HepG2 (cell line): ENCODE results near the gene SLC23A3. TPM values are rescaled to one million over a fixed set of nuclear protein-coding genes. Genes with fewer than 3 reads are reported as not detected.

Experiments
- ATAC-seq: fragments of 200-7000 bp; cut with Tn5 transposase; 3 replicates; pipeline ENCODE4 v1.9.1; 2020; ENCODE audit warnings: mild to moderate bottlenecking, moderate library complexity
- BruUV-seq: library from RNA; stranded (reverse); fragments of 400-500 nt; replicated peaks from 2 replicates; lab custom pipeline; 2021; lab: Mats Ljungman, UMichigan
- CTCF ChIA-PET: fragments of 300-600 bp; formaldehyde crosslinking; extraction: SDS; loops from one replicate; lab custom pipeline; 2021; ENCODE audit warnings: low total read pairs, inconsistent platforms, low intra/inter-chr PET ratio; lab: Yijun Ruan, JAX
- POLR2A ChIA-PET: fragments of 350-600 bp; sonication (Branson Sonifier 250); formaldehyde crosslinking; loops from one replicate; lab custom pipeline; 2020; ENCODE audit warnings: antibody characterized with exemption, inconsistent platforms; lab: Yijun Ruan, JAX
- DNase-seq: peaks from one replicate; pipeline ENCODE4 v3.0.0-alpha.2; 2015; ENCODE audit warnings: low spot score
- FAIRE-seq: peaks from 3 replicates; lab custom pipeline; 2011; peaks lifted over from hg19 to GRCh38; lab: Jason Lieb, UNC
- H2AFZ ChIP-seq: one replicate; pipeline ENCODE4 v1.6.1; 2011; ENCODE audit warnings: low read length, inconsistent platforms
- H3K27ac ChIP-seq: fragments of 300-600 bp; 3 replicates; pipeline ENCODE4 v1.8.0; 2011; ENCODE audit warnings: mixed run types, mild to moderate bottlenecking, mixed read lengths, low read length, inconsistent platforms; ENCODE audit not compliant: insufficient read depth; ENCODE audit errors: extremely low read length
- H3K27me3 ChIP-seq, 2 experiments: fragments of 200-600 bp in 1 of 2; 2 replicates in 1 of 2; 3 replicates in 1 of 2; pipeline versions ENCODE4 v1.6.0 to v1.8.0; 2011; ENCODE audit warnings: low read length in 2 of 2, mild to moderate bottlenecking in 2 of 2, moderate library complexity in 2 of 2, inconsistent platforms in 1 of 2; ENCODE audit not compliant: insufficient read depth in 2 of 2, control insufficient read depth in 1 of 2
- H3K36me3 ChIP-seq, 2 experiments: fragments of 200-600 bp in 1 of 2; replicated peaks in 1 of 2; 2 replicates in 1 of 2; 3 replicates in 1 of 2; pipeline versions ENCODE4 v1.5.1 to v1.8.0; 2011; ENCODE audit warnings: low read length in 2 of 2, inconsistent platforms in 1 of 2; ENCODE audit not compliant: insufficient read depth in 2 of 2, control insufficient read depth in 1 of 2
- H3K4me1 ChIP-seq: 2 replicates; pipeline ENCODE4 v1.5.1; 2012; ENCODE audit warnings: low read length, inconsistent platforms; ENCODE audit not compliant: insufficient read depth
- H3K4me2 ChIP-seq: 2 replicates; pipeline ENCODE4 v1.6.0; 2011; ENCODE audit warnings: low read depth, low read length, inconsistent platforms
- H3K4me3 ChIP-seq, 3 experiments: fragments of 200-600 bp in 1 of 3; sonication (generic), shearing (Covaris generic) in 1 of 3; replicated peaks in 1 of 3; 2 replicates each; pipeline ENCODE4 v1.5.1; 2011 to 2016; ENCODE audit warnings: low read length in 3 of 3, inconsistent platforms in 2 of 3, low read depth in 2 of 3, mild to moderate bottlenecking in 2 of 3, control low read depth in 1 of 3, mixed read lengths in 1 of 3; ENCODE audit not compliant: insufficient read depth in 1 of 3
- H3K79me2 ChIP-seq: one replicate; pipeline ENCODE4 v1.6.1; 2011; ENCODE audit warnings: low read length, inconsistent platforms; ENCODE audit not compliant: insufficient read depth
- H3K9ac ChIP-seq: 2 replicates; pipeline ENCODE4 v1.6.0; 2011; ENCODE audit warnings: mild to moderate bottlenecking, low read depth, low read length, inconsistent platforms; ENCODE audit not compliant: insufficient read depth
- H3K9me3 ChIP-seq: 2 replicates; pipeline ENCODE4 v1.5.1; 2012; ENCODE audit warnings: mild to moderate bottlenecking, low read length
- H4K20me1 ChIP-seq: 2 replicates; pipeline ENCODE4 v1.6.0; 2011; ENCODE audit warnings: inconsistent platforms, mild to moderate bottlenecking, low read length, moderate library complexity; ENCODE audit not compliant: insufficient read depth
- ARID3A ChIP-seq: IDR thresholded peaks from 2 replicates; pipeline ENCODE4 v1.6.1; 2012; ENCODE audit warnings: low read depth, low read length, improper control_type of control experiment
- ATAD3A ChIP-seq: sonication (generic); formaldehyde crosslinking; IDR thresholded peaks from 2 replicates; pipeline ENCODE4 v1.4.0; 2020; ENCODE audit warnings: missing genetic modification reagents
- DBP ChIP-seq: sonication (generic); formaldehyde crosslinking; IDR thresholded peaks from 2 replicates; pipeline ENCODE4 v1.4.0; 2020; ENCODE audit warnings: missing genetic modification reagents; ENCODE audit errors: not compliant biosample characterization
- FIP1L1 ChIP-seq: fragments of 200-400 bp; formaldehyde crosslinking; IDR thresholded peaks from 2 replicates; pipeline ENCODE4 v1.6.1; 2018; ENCODE audit warnings: low read depth, mild to moderate bottlenecking, low read length, moderate library complexity, borderline replicate concordance; ENCODE audit not compliant: insufficient read depth
- GATA4 ChIP-seq: sonication (generic); IDR thresholded peaks from 2 replicates; pipeline ENCODE4 v1.6.1; 2016; ENCODE audit warnings: antibody characterized with exemption, low read depth, borderline replicate concordance
- GFI1 ChIP-seq: sonication (generic); formaldehyde crosslinking; IDR thresholded peaks from 2 replicates; pipeline ENCODE4 v1.5.0; 2020; ENCODE audit warnings: missing genetic modification reagents, mild to moderate bottlenecking, borderline replicate concordance
- NFE2L1 ChIP-seq: sonication (generic); formaldehyde crosslinking; IDR thresholded peaks from 2 replicates; pipeline ENCODE4 v1.4.0; 2020; ENCODE audit warnings: missing genetic modification reagents, mild to moderate bottlenecking, borderline replicate concordance
- NR2F1 ChIP-seq, 2 experiments: fragments of 450-650 bp in 1 of 2; formaldehyde crosslinking in 1 of 2; IDR thresholded peaks; 2 replicates each; pipeline versions ENCODE4 v1.5.0 to v1.6.1; 2016 to 2020; ENCODE audit warnings: mild to moderate bottlenecking in 1 of 2, missing compliant biosample characterization in 1 of 2, missing genetic modification reagents in 1 of 2, moderate library complexity in 1 of 2
- RORA ChIP-seq: sonication (generic); formaldehyde crosslinking; IDR thresholded peaks from 2 replicates; pipeline ENCODE4 v1.5.0; 2020; ENCODE audit warnings: mild to moderate bottlenecking, missing genetic modification reagents, moderate library complexity
- ZBTB39 ChIP-seq: sonication (generic); formaldehyde crosslinking; IDR thresholded peaks from 2 replicates; pipeline ENCODE4 v1.5.0; 2020; ENCODE audit warnings: missing genetic modification reagents
- ZNF101 ChIP-seq: sonication (generic); formaldehyde crosslinking; IDR thresholded peaks from 2 replicates; pipeline ENCODE4 v1.4.0; 2020; ENCODE audit warnings: mild to moderate bottlenecking, low read depth, missing genetic modification reagents, borderline replicate concordance
- ZNF275 ChIP-seq: sonication (generic); formaldehyde crosslinking; IDR thresholded peaks from 2 replicates; pipeline ENCODE4 v1.8.0; 2022; ENCODE audit warnings: missing genetic modification reagents, mild to moderate bottlenecking, inconsistent platforms, borderline replicate concordance
- ZNF383 ChIP-seq: sonication (generic); formaldehyde crosslinking; IDR thresholded peaks from 2 replicates; pipeline ENCODE4 v1.4.0; 2020; ENCODE audit warnings: missing genetic modification reagents, mild to moderate bottlenecking, borderline replicate concordance
- ZNF572 ChIP-seq: sonication (generic); formaldehyde crosslinking; IDR thresholded peaks from 2 replicates; pipeline ENCODE4 v1.5.1; 2020; ENCODE audit warnings: mild to moderate bottlenecking, missing genetic modification reagents
- ZNF615 ChIP-seq: sonication (generic); formaldehyde crosslinking; IDR thresholded peaks from 2 replicates; pipeline ENCODE4 v1.5.0; 2020; ENCODE audit warnings: mild to moderate bottlenecking, missing genetic modification reagents, borderline replicate concordance
- ZNF776 ChIP-seq: sonication (generic); formaldehyde crosslinking; IDR thresholded peaks from 2 replicates; pipeline ENCODE4 v1.4.0; 2020; ENCODE audit warnings: mild to moderate bottlenecking, missing genetic modification reagents
- ZNF784 ChIP-seq: sonication (generic); formaldehyde crosslinking; IDR thresholded peaks from 2 replicates; pipeline ENCODE4 v1.5.1; 2020; ENCODE audit warnings: missing genetic modification reagents, mild to moderate bottlenecking, borderline replicate concordance
- WGBS: methylation state at CpG from one replicate; pipeline ENCODE4 v1.1.6; 2017; ENCODE audit warnings: low lambda C conversion rate; 5-methylcytosine and 5-hydroxymethylcytosine counted together
- in situ Hi-C: cut with HindIII; loops from 2 replicates; pipeline ENCODE4 v1.10.0; 2017; ENCODE audit warnings: low pct_unique_long_range_greater_than_20kb; ENCODE audit not compliant: extremely low pct_ligation_motif_present
- intact Hi-C: fragments of 100-400 bp; cut with micrococcal nuclease; formaldehyde crosslinking; loops from one replicate; pipeline ENCODE4 v1.10.0; 2022; ENCODE audit not compliant: unreplicated experiment
- polyA plus RNA-seq, 8 experiments: library from polyadenylated mRNA; depleted of rRNA in 3 of 8; stranded (reverse) in 7 of 8; unstranded in 1 of 8; fragments of >200 nt; fragmentation: Illumina TruSeq in 4 of 8; extraction: Trizol in 4 of 8; gene quantifications; 2 replicates each; pipeline versions ENCODE4 v1.2.1 to v1.2.3, GENCODE V29; 2011 to 2016; ENCODE audit warnings: low read depth in 4 of 8, missing spikeins in 1 of 8, mixed read lengths in 1 of 8; ENCODE audit not compliant: insufficient read depth in 1 of 8
- total RNA-seq, 5 experiments: library from RNA; depleted of rRNA; stranded (reverse); fragments of >200 nt; fragmentation: Illumina TruSeq; extraction: Trizol; gene quantifications; 2 replicates each; pipeline ENCODE4 v1.2.3, GENCODE V29; 2016; ENCODE audit warnings: low read depth in 1 of 5

SLC23A3 gene
- total and polyA plus RNA-seq, 2 of the 13 experiments (the other 11 are each of a cell fraction or from before 2014, with no cell fraction given) = 0.38 to 0.78 TPM

- ATAC-seq = peak; percentile 1
- H3K4me1 ChIP-seq = peaks cover 18% of the 10 kb centered on the region
- H2AFZ ChIP-seq = no peak overlapping the region
- intact Hi-C loops = loop anchor here (1.0 to 2.0 kb wide), 6 partner anchors 17 to 193 kb away; partner anchors contain the start of genes ABCB6 and CNPPD1
- no peaks in the 10 kb centered on the region for H3K27me3 ChIP-seq
- no peaks in the 10 kb centered on the region for H3K79me2 ChIP-seq
- ChIA-PET CTCF (interaction anchor here (0.6 to 4.4 kb wide), 7 partner anchors 11 to 192 kb away, joined by 4 to 50 read pairs (median 7); partner anchors contain the start of gene DNAJB2), POLR2A (interaction anchor here (0.7 to 3.7 kb wide), 5 partner anchors 16 to 227 kb away, joined by 3 to 14 read pairs (median 4); partner anchors contain the start of genes CNPPD1 and ZFAND2B)
- DNase-seq = no peak
- H3K9me3 ChIP-seq = no peaks in the 10 kb centered on the region
- no peaks in the 10 kb centered on the region for H4K20me1 ChIP-seq
- H3K4me3 ChIP-seq = peak overlapping the region; percentile 76 to 94 (median 86); a peak in 5 of 6 replicates
- H3K27ac ChIP-seq = no peak overlapping the region
- in situ Hi-C loops = loop anchor here (5.0 kb wide), 1 partner anchor 102 kb away; no protein-coding TSS in a partner anchor
- 24% methylated on average over 18 of the region's 18 CpGs for WGBS
- BruUV-seq = TSS peak; percentile 61
- H3K36me3 ChIP-seq = peaks cover 4 to 17% of the 10 kb centered on the region in 2 experiments
- H3K4me2 ChIP-seq = peak overlapping the region; percentile 97
- no peak for FAIRE-seq
- H3K9ac ChIP-seq = peak overlapping the region; percentile 86; the same call in 1 of the 2 replicates
- TF ChIP-seq ARID3A (no peak), ZNF101 (CRISPR knock-in tag) (no peak), FIP1L1 (no peak), ZNF776 (no peak), GFI1 (no peak), ZNF383 (no peak), ZNF572 (CRISPR knock-in tag) (no peak), ATAD3A (CRISPR knock-in tag) (no peak), GATA4 (no peak), DBP (peak; percentile 7), NR2F1 (CRISPR knock-in tag; IDR thresholded peaks at IDR 0.05) (no peak), ZNF784 (CRISPR knock-in tag) (no peak), NFE2L1 (CRISPR knock-in tag) (no peak), ZBTB39 (CRISPR knock-in tag) (no peak), ZNF615 (no peak), ZNF275 (no peak), RORA (CRISPR knock-in tag) (no peak)
These were observed 10.1 kb downstream of the SLC23A3 start for GRCh38 chr2:219159771-219160185.
